Colonic mucosa (tissue), 4 donors: ENCODE data around the gene FGFBP2. TPM values are rescaled to one million over a fixed set of nuclear protein-coding genes. Genes with fewer than 3 reads are reported as not detected.

ENCODE experiments used
- DNase-seq: peaks from one replicate; pipeline ENCODE4 v3.0.0-alpha.2; 2020
- H3K27ac ChIP-seq: fragments of 200-600 bp; one replicate; pipeline ENCODE4 v1.8.0; 2021
- H3K27me3 ChIP-seq: fragments of 200-600 bp; one replicate; pipeline ENCODE4 v1.8.0; 2021
- H3K36me3 ChIP-seq: fragments of 200-600 bp; one replicate; pipeline ENCODE4 v1.8.0; 2021
- H3K4me1 ChIP-seq: fragments of 200-600 bp; one replicate; pipeline ENCODE4 v1.8.0; 2021; ENCODE audit warnings: mild to moderate bottlenecking
- H3K4me3 ChIP-seq: fragments of 200-600 bp; one replicate; pipeline ENCODE4 v1.8.0; 2021
- H3K9ac ChIP-seq, 2 donors: one replicate each; pipeline ENCODE4 v1.7.0; 2013; ENCODE audit warnings: control low read depth in 2 of 2, low read depth in 2 of 2, low read length in 2 of 2
- H3K9me3 ChIP-seq: fragments of 200-600 bp; one replicate; pipeline ENCODE4 v1.8.0; 2021
- intact Hi-C: fragments of 100-400 bp; cut with DNase I; formaldehyde crosslinking; loops from one replicate; pipeline ENCODE4 v1.14.1; 2022
- total RNA-seq, 2 donors: library from RNA; stranded (reverse); fragmentation: NEBNext Ultra II Directional in 1 of 2; extraction: Animal tissue kit (Norgen Biotek cat#: 25700) in 1 of 2; gene quantifications; one replicate each; pipeline ENCODE4 v1.2.1, GENCODE V29; 2021
- TF ChIP-seq, protein P1 (sequence below): fragments of 200-600 bp; IDR thresholded peaks from one replicate; pipeline ENCODE4 v1.8.0; 2022; ENCODE audit warnings: antibody characterized with exemption, mild to moderate bottlenecking
- donor health status: healthy.
- donor health status: DM: no; HTN: no; CAD: no.
- donor health status: DM: no; HTN: no; CAD: no.

FGFBP2 gene
- total RNA-seq, 2 donors from 2014 or later, result 0.37 to 0.96 TPM

GRCh38 chr4:15956179-15956850 is 6.7 kb downstream of the FGFBP2 start:
- Histone ChIP-seq H3K4me3 (no peak overlapping the region), H3K36me3 (no peaks in the 10 kb centered on the region), H3K4me1 (no peaks in the 10 kb centered on the region), H3K27ac (no peak overlapping the region), H3K9me3 (no peaks in the 10 kb centered on the region), H3K9ac (no peak overlapping the region), H3K27me3 (no peaks in the 10 kb centered on the region)
- intact Hi-C loops, result loop anchor here (2.0 to 10.0 kb wide), 3 partner anchors 74 to 222 kb away; no protein-coding TSS in a partner anchor
- DNase-seq, result peak; percentile 95
- TF ChIP-seq, protein P1, sequence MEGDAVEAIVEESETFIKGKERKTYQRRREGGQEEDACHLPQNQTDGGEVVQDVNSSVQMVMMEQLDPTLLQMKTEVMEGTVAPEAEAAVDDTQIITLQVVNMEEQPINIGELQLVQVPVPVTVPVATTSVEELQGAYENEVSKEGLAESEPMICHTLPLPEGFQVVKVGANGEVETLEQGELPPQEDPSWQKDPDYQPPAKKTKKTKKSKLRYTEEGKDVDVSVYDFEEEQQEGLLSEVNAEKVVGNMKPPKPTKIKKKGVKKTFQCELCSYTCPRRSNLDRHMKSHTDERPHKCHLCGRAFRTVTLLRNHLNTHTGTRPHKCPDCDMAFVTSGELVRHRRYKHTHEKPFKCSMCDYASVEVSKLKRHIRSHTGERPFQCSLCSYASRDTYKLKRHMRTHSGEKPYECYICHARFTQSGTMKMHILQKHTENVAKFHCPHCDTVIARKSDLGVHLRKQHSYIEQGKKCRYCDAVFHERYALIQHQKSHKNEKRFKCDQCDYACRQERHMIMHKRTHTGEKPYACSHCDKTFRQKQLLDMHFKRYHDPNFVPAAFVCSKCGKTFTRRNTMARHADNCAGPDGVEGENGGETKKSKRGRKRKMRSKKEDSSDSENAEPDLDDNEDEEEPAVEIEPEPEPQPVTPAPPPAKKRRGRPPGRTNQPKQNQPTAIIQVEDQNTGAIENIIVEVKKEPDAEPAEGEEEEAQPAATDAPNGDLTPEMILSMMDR, result peak; percentile 93

DNA sequence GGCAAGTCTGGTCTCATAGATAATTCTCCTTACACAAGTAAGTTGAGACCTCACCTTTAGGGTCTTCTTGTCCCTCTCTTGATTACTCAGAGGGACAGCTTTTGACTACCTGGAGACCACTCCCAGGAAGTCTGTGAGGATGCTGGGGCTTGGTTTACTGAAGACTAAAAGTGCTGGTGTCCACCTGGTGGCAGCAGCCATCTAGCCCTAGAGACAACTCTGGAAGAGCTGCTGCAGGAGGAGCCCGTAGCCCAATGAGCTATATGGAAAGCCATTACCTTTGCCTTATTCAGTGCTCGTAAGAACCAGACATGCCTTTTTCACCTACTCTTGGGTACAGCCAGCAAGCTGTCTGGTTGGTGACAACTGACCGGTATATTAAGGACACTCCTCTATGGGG is 7.3 kb downstream of the FGFBP2 start:
- Histone ChIP-seq H3K9me3 (no peaks in the 10 kb centered on the region), H3K27me3 (no peaks in the 10 kb centered on the region), H3K9ac (no peak overlapping the region), H3K36me3 (no peaks in the 10 kb centered on the region), H3K4me1 (no peaks in the 10 kb centered on the region), H3K27ac (no peak overlapping the region), H3K4me3 (no peak overlapping the region)
- TF ChIP-seq, protein P1, result no peak
- intact Hi-C loops, result loop anchor here (2.0 to 10.0 kb wide), 3 partner anchors 73 to 221 kb away; no protein-coding TSS in a partner anchor
- DNase-seq, result no peak

DNA sequence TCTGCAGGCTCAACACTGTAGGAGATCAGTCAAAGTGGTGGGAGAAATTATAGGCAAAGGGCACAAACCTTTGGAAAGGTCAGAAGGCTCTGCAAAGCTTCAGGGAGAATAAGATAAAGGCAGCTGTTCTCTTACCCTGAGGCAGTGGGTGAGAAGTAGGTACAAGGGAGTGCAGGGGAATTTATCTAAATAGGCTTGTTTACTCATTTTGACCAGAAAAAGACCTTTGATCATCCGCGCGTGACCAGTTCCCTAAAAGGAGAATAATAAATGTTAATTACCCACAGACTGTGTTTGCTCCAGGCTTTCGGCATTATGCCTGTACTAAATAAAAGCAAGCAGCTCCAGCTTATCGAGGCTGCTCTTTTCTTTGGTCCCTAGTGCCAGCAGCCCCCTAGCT is 9.3 kb downstream of the FGFBP2 start:
- Histone ChIP-seq H3K4me1 (no peaks in the 10 kb centered on the region), H3K9me3 (no peaks in the 10 kb centered on the region), H3K27ac (no peak overlapping the region), H3K36me3 (no peaks in the 10 kb centered on the region), H3K9ac (no peak overlapping the region), H3K4me3 (no peak overlapping the region), H3K27me3 (no peaks in the 10 kb centered on the region)
- TF ChIP-seq, protein P1, result no peak
- no peak for DNase-seq
- intact Hi-C loops, result loop anchor here (10.0 kb wide), 1 partner anchor 219 kb away; no protein-coding TSS in a partner anchor

- intact Hi-C loops, result loop anchor here (10.0 kb wide), 1 partner anchor 217 kb away; no protein-coding TSS in a partner anchor
- Histone ChIP-seq H3K9ac (no peak overlapping the region), H3K4me3 (no peak overlapping the region), H3K36me3 (no peaks in the 10 kb centered on the region), H3K27me3 (no peaks in the 10 kb centered on the region), H3K27ac (no peak overlapping the region), H3K9me3 (no peaks in the 10 kb centered on the region), H3K4me1 (no peaks in the 10 kb centered on the region)
- DNase-seq, result no peak
- TF ChIP-seq, protein P1, result no peak
Measured at GRCh38 chr4:15951781-15952180, 11.2 kb downstream of the FGFBP2 start.

GRCh38 chr4:15948826-15949225 is 14.1 kb downstream of the FGFBP2 start:
- Histone ChIP-seq H3K9ac (no peak overlapping the region), H3K36me3 (no peaks in the 10 kb centered on the region), H3K27ac (no peak overlapping the region), H3K4me1 (no peaks in the 10 kb centered on the region), H3K4me3 (no peak overlapping the region), H3K27me3 (no peaks in the 10 kb centered on the region), H3K9me3 (no peaks in the 10 kb centered on the region)
- intact Hi-C loops, result no loop called here
- DNase-seq, result no peak
- TF ChIP-seq, protein P1, result no peak
